ENCODE results near the gene UBTF. TPM values are rescaled to one million over a fixed set of nuclear protein-coding genes. Genes with fewer than 3 reads are reported as not detected.

Gene UBTF
- total and polyA plus RNA-seq, 9 of the 15 experiments (the other 6 are each of a cell fraction or from before 2014, with no cell fraction given), result 1.2 to 113 (median 83.6) TPM

DNA sequence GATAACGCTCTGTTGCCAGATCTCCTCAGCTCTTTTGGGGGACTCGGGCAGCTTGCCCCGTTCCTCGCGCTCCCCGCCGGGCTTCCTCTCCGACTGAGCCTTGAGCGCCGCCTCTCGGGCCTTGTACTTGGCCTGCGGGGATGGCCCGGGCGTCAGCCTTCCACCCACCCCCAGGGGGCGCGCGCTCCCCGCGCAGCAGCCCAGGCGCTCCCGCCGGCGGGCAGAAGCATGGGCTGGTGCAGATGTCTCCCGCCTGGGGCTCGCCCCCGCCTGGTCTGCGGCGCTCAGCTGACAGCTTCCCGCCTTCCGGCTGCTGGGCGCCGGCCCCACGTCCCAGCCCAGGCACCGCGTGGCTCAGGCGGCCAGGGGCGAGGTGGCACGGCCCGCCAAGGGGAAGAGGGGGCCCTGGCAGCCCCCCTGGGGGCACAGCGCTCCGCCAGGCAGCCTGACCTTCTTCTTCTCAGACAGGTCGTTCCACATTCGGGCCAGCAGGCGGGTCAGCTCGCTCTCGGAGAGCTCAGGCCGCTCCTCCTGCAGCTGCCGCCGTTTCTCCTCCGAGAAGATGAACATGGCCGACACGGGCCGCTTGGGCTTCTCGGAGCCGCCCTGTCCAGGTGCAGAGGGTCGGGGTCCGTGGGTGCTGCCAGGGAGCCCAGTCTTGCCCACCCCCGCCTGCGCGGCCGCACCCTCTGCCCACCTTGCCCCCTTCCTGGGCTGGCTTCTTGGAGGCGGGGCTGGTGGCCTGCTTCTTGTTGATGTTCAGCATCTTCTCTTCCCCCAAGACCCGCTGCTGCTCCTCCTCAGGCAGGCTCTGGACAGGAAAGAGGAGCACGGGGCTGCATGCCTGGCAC lies 8.9 kb downstream of the UBTF start (continued):
- TF ChIP-seq, protein P1, sequence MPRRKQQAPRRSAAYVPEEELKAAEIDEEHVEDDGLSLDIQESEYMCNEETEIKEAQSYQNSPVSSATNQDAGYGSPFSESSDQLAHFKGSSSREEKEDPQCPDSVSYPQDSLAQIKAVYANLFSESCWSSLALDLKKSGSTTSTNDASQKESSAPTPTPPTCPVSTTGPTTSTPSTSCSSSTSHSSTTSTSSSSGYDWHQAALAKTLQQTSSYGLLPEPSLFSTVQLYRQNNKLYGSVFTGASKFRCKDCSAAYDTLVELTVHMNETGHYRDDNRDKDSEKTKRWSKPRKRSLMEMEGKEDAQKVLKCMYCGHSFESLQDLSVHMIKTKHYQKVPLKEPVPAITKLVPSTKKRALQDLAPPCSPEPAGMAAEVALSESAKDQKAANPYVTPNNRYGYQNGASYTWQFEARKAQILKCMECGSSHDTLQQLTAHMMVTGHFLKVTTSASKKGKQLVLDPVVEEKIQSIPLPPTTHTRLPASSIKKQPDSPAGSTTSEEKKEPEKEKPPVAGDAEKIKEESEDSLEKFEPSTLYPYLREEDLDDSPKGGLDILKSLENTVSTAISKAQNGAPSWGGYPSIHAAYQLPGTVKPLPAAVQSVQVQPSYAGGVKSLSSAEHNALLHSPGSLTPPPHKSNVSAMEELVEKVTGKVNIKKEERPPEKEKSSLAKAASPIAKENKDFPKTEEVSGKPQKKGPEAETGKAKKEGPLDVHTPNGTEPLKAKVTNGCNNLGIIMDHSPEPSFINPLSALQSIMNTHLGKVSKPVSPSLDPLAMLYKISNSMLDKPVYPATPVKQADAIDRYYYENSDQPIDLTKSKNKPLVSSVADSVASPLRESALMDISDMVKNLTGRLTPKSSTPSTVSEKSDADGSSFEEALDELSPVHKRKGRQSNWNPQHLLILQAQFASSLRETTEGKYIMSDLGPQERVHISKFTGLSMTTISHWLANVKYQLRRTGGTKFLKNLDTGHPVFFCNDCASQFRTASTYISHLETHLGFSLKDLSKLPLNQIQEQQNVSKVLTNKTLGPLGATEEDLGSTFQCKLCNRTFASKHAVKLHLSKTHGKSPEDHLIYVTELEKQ (CRISPR knock-in tag; IDR thresholded peaks at IDR 0.05), result no peak
- TF ChIP-seq RNF2 (IDR thresholded peaks at IDR 0.05) (peak; percentile 87), FOXP1 (CRISPR knock-in tag; IDR thresholded peaks at IDR 0.05) (peak; percentile 90), SIN3B (IDR thresholded peaks at IDR 0.05; ENCODE audit: low read depth) (0 out of 2 replicates have a peak, but pooled peaks have one; percentile 36), SP1 (CRISPR knock-in tag; IDR thresholded peaks at IDR 0.05) (peak; percentile 62; the same call in 1 of the 2 replicates), ZNF217 (CRISPR knock-in tag; IDR thresholded peaks at IDR 0.05) (no peak), BRCA1 (IDR thresholded peaks at IDR 0.05) (no peak), BRCA1 (CRISPR knock-in tag; IDR thresholded peaks at IDR 0.05) (no peak), SMC3 (conservative IDR thresholded peaks at IDR 0.05; ENCODE audit: insufficient read depth, low read depth, low read length) (peak; percentile 98), ZNF41 (CRISPR knock-in tag; conservative IDR thresholded peaks at IDR 0.05) (no peak), BCOR (IDR thresholded peaks at IDR 0.05) (peak; percentile 49; the same call in 1 of the 2 replicates), NFE2L1 (tag; IDR thresholded peaks at IDR 0.05; ENCODE audit: borderline replicate concordance, low read depth) (no peak), TCF7 (IDR thresholded peaks at IDR 0.05; ENCODE audit: borderline replicate concordance) (no peak), DIDO1 (tag; IDR thresholded peaks at IDR 0.05; ENCODE audit: low read depth) (no peak), E2F3 (CRISPR knock-in tag; IDR thresholded peaks at IDR 0.05) (peak; percentile 96), JUN (IDR thresholded peaks at IDR 0.05; ENCODE audit: borderline replicate concordance, low read depth, low read length) (peak; percentile 63; the same call in 1 of the 2 replicates), JUN (CRISPR knock-in tag; IDR thresholded peaks at IDR 0.05; ENCODE audit: borderline replicate concordance) (no peak; the same call in 1 of the 2 replicates), STAT5A (IDR thresholded peaks at IDR 0.05; ENCODE audit: borderline replicate concordance, low read length) (no peak), ZSCAN29 (IDR thresholded peaks at IDR 0.05) (no peak), RBM39 (optimal IDR thresholded peaks at IDR 0.05; ENCODE audit: low read depth, low read length) (no peak), FUS (optimal IDR thresholded peaks at IDR 0.05; ENCODE audit: low read depth, low read length) (peak; percentile 95), CBFB (CRISPR knock-in tag; IDR thresholded peaks at IDR 0.05) (no peak), DLX4 (CRISPR knock-in tag; IDR thresholded peaks at IDR 0.05) (no peak), TSC22D4 (tag; IDR thresholded peaks at IDR 0.05) (no peak), LEF1 (IDR thresholded peaks at IDR 0.05) (no peak), ZNF212 (CRISPR knock-in tag; IDR thresholded peaks at IDR 0.05) (no peak), HOMEZ (CRISPR knock-in tag; IDR thresholded peaks at IDR 0.05) (no peak)

Data from K562 (cell line).